Measurements from ENCODE around the gene ADSL. TPM values are rescaled to one million over a fixed set of nuclear protein-coding genes. Genes with fewer than 3 reads are reported as not detected.
"Not testable (repeated sequence)": the region's sequence is repeated elsewhere in the genome, so short reads cannot be mapped to it uniquely, and the experiment has no call there.

Gene ADSL
- total and polyA plus RNA-seq, 8 donors: 40.4 to 110 (median 101) TPM

- Histone ChIP-seq H3K36me3 (peaks cover 0 to 39% of the 10 kb centered on the region in 2 donors), H3K4me1 (peaks cover 0 to 9% of the 10 kb centered on the region in 2 donors), H3K27me3 (no peaks in the 10 kb centered on the region), H3K27ac (no peak overlapping the region), H3K9me3 (no peaks in the 10 kb centered on the region), H3K4me3 (no peak overlapping the region)
- intact Hi-C loops (cut with DNase I): no loop called here
- no peak for DNase-seq
- ATAC-seq: no peak
- TF ChIP-seq CTCF (IDR thresholded peaks at IDR 0.05): no peak
These were observed 22.5 kb downstream of the ADSL start for GRCh38 chr22:40368836-40369235.

- DNase-seq: peak in 1 of 4 donors; percentile 37
- TF ChIP-seq CTCF (IDR thresholded peaks at IDR 0.05): no peak
- intact Hi-C loops (cut with DNase I): no loop called here
These were observed 28.3 kb downstream of the ADSL start for GRCh38 chr22:40374567-40374966.

GRCh38 chr22:40376149-40376548, 29.8 kb downstream of the ADSL start:
- Histone ChIP-seq H3K9me3 (no peaks in the 10 kb centered on the region), H3K4me3 (no peak overlapping the region), H3K4me1 (peaks cover 0 to 19% of the 10 kb centered on the region in 2 donors), H3K27ac (peak overlapping the region in 1 of 2 donors; percentile 31), H3K36me3 (no peaks in the 10 kb centered on the region), H3K27me3 (no peaks in the 10 kb centered on the region)
- intact Hi-C loops (cut with DNase I): no loop called here
- no peak for TF ChIP-seq CTCF (IDR thresholded peaks at IDR 0.05)
- DNase-seq: peak in 1 of 4 donors; percentile 59
- ATAC-seq: peak; percentile 90

More at GRCh38 chr22:40374567-40374966, 28.3 kb downstream of the ADSL start:
- H3K27me3 ChIP-seq: no peaks in the 10 kb centered on the region
- no peaks in the 10 kb centered on the region for H3K36me3 ChIP-seq
- ATAC-seq: no peak
- H3K4me1 ChIP-seq: peaks cover 0 to 22% of the 10 kb centered on the region in 2 donors
- no peak overlapping the region for H3K27ac ChIP-seq
- H3K4me3 ChIP-seq: no peak overlapping the region
- H3K9me3 ChIP-seq: no peaks in the 10 kb centered on the region

GRCh38 chr22:40377931-40378330, 31.6 kb downstream of the ADSL start:
- intact Hi-C loops (cut with DNase I): no loop called here
- DNase-seq (no peak), ATAC-seq (no peak)
- TF ChIP-seq CTCF (IDR thresholded peaks at IDR 0.05): no peak
- Histone ChIP-seq H3K27ac (no peak overlapping the region), H3K36me3 (no peaks in the 10 kb centered on the region), H3K9me3 (no peaks in the 10 kb centered on the region), H3K27me3 (no peaks in the 10 kb centered on the region), H3K4me1 (peaks cover 0 to 13% of the 10 kb centered on the region in 2 donors), H3K4me3 (no peak overlapping the region)

GRCh38 chr22:40378448-40378847, 32.1 kb downstream of the ADSL start:
- H3K27ac ChIP-seq; H3K4me3 ChIP-seq; intact Hi-C loops (cut with DNase I); H3K27me3 ChIP-seq; H3K9me3 ChIP-seq; H3K36me3 ChIP-seq; DNase-seq; ATAC-seq: not testable (repeated sequence)
- peaks cover 0 to 17% of the 10 kb centered on the region in 2 donors for H3K4me1 ChIP-seq

GRCh38 chr22:40381461-40381860, 35.2 kb downstream of the ADSL start:
- H3K27me3 ChIP-seq: no peaks in the 10 kb centered on the region
- no peak overlapping the region for H3K4me3 ChIP-seq
- no peak overlapping the region for H3K27ac ChIP-seq
- TF ChIP-seq CTCF (IDR thresholded peaks at IDR 0.05): no peak
- H3K4me1 ChIP-seq: peaks cover 0 to 37% of the 10 kb centered on the region in 2 donors
- no peaks in the 10 kb centered on the region for H3K9me3 ChIP-seq
- ATAC-seq (no peak), DNase-seq (no peak)
- no peaks in the 10 kb centered on the region for H3K36me3 ChIP-seq
- intact Hi-C loops (cut with DNase I): no loop called here
